ENCODE measurements around the gene MAGI1.

GRCh38 chr3:65945953-65946352, 92.8 kb downstream of the MAGI1 start:
- no peak for TF ChIP-seq GATA3 (IDR thresholded peaks at IDR 0.05; ENCODE audit: low read depth, low read length)
- TF ChIP-seq GATA2 (IDR thresholded peaks at IDR 0.05; ENCODE audit: low read depth, low read length), result no peak

All from SH-SY5Y (cell line).